ENCODE measurements around the gene PDE4C. TPM values are rescaled to one million over a fixed set of nuclear protein-coding genes. Genes with fewer than 3 reads are reported as not detected.

PDE4C gene
- total and polyA plus RNA-seq, 9 of the 15 experiments (the other 6 are each of a cell fraction or from before 2014, with no cell fraction given): 0.04 to 0.91 (median 0.20) TPM; not detected in 1

DNA sequence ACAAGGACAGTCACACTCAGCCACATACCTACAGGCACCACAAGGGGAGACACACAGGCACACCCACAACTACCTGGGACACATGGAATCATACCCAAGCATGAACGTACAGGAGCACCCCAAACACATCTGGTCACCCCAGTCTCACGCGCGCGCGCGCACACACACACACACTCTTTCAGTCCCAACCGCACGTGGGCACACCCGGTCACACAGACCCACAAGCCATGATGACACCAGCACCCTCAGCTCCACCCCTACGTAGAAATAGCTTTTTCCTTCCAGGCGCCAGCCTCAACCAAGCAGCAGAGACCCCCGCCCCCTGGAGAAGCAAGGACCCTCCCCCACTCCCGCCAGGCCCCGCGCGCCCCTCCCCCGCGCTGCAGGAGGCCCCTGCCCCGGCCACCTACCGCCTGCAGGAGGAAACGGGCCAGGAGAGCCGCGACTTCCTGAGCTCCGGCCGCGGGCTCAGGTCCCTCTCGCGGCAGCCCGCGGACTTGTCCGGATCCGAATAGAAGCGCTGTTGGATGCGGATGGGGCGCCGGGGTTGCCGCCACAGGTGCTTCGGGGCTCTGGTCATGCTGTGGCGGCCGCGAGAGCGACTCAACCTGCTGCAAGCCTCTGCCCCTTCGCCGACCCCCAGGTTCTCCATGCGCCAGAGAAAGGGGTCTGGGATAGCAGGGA lies 6.4 kb upstream of the PDE4C start (continued):
- TF ChIP-seq, protein P1, sequence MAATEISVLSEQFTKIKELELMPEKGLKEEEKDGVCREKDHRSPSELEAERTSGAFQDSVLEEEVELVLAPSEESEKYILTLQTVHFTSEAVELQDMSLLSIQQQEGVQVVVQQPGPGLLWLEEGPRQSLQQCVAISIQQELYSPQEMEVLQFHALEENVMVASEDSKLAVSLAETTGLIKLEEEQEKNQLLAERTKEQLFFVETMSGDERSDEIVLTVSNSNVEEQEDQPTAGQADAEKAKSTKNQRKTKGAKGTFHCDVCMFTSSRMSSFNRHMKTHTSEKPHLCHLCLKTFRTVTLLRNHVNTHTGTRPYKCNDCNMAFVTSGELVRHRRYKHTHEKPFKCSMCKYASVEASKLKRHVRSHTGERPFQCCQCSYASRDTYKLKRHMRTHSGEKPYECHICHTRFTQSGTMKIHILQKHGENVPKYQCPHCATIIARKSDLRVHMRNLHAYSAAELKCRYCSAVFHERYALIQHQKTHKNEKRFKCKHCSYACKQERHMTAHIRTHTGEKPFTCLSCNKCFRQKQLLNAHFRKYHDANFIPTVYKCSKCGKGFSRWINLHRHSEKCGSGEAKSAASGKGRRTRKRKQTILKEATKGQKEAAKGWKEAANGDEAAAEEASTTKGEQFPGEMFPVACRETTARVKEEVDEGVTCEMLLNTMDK (IDR thresholded peaks at IDR 0.05; ENCODE audit: borderline replicate concordance, insufficient read depth, low read depth, low read length, poor library complexity, severe bottlenecking): peak; percentile 60
- TF ChIP-seq ZNF282 (CRISPR knock-in tag; IDR thresholded peaks at IDR 0.05) (no peak), PURB (CRISPR knock-in tag; IDR thresholded peaks at IDR 0.05; ENCODE audit: low read depth) (no peak), POLR2AphosphoS2 (IDR thresholded peaks at IDR 0.05; ENCODE audit: low read length) (no peak), EP300 (IDR thresholded peaks at IDR 0.05; ENCODE audit: low read length) (no peak), MYNN (IDR thresholded peaks at IDR 0.05) (no peak), MYNN (CRISPR knock-in tag; IDR thresholded peaks at IDR 0.05) (no peak), HSF4 (CRISPR knock-in tag; IDR thresholded peaks at IDR 0.05; ENCODE audit: borderline replicate concordance) (no peak), ZNF212 (CRISPR knock-in tag; IDR thresholded peaks at IDR 0.05) (no peak), FUS (optimal IDR thresholded peaks at IDR 0.05; ENCODE audit: low read depth, low read length) (no peak), ELF2 (CRISPR knock-in tag; IDR thresholded peaks at IDR 0.05) (no peak), KDM2B (CRISPR knock-in tag; IDR thresholded peaks at IDR 0.05) (0 out of 2 replicates have a peak, but pooled peaks have one; percentile 16)
- TF ChIP-seq, protein P2, sequence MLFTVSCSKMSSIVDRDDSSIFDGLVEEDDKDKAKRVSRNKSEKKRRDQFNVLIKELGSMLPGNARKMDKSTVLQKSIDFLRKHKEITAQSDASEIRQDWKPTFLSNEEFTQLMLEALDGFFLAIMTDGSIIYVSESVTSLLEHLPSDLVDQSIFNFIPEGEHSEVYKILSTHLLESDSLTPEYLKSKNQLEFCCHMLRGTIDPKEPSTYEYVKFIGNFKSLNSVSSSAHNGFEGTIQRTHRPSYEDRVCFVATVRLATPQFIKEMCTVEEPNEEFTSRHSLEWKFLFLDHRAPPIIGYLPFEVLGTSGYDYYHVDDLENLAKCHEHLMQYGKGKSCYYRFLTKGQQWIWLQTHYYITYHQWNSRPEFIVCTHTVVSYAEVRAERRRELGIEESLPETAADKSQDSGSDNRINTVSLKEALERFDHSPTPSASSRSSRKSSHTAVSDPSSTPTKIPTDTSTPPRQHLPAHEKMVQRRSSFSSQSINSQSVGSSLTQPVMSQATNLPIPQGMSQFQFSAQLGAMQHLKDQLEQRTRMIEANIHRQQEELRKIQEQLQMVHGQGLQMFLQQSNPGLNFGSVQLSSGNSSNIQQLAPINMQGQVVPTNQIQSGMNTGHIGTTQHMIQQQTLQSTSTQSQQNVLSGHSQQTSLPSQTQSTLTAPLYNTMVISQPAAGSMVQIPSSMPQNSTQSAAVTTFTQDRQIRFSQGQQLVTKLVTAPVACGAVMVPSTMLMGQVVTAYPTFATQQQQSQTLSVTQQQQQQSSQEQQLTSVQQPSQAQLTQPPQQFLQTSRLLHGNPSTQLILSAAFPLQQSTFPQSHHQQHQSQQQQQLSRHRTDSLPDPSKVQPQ (CRISPR knock-in tag; IDR thresholded peaks at IDR 0.05; ENCODE audit: borderline replicate concordance): no peak
- TF ChIP-seq, protein P3, sequence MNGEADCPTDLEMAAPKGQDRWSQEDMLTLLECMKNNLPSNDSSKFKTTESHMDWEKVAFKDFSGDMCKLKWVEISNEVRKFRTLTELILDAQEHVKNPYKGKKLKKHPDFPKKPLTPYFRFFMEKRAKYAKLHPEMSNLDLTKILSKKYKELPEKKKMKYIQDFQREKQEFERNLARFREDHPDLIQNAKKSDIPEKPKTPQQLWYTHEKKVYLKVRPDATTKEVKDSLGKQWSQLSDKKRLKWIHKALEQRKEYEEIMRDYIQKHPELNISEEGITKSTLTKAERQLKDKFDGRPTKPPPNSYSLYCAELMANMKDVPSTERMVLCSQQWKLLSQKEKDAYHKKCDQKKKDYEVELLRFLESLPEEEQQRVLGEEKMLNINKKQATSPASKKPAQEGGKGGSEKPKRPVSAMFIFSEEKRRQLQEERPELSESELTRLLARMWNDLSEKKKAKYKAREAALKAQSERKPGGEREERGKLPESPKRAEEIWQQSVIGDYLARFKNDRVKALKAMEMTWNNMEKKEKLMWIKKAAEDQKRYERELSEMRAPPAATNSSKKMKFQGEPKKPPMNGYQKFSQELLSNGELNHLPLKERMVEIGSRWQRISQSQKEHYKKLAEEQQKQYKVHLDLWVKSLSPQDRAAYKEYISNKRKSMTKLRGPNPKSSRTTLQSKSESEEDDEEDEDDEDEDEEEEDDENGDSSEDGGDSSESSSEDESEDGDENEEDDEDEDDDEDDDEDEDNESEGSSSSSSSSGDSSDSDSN (IDR thresholded peaks at IDR 0.05; ENCODE audit: borderline replicate concordance in 1 of 2, low read depth in 2 of 2, low read length in 2 of 2): peak in 1 of 2 experiments; percentile 34; a peak in 1 of 4 replicates
- TF ChIP-seq, protein P4, sequence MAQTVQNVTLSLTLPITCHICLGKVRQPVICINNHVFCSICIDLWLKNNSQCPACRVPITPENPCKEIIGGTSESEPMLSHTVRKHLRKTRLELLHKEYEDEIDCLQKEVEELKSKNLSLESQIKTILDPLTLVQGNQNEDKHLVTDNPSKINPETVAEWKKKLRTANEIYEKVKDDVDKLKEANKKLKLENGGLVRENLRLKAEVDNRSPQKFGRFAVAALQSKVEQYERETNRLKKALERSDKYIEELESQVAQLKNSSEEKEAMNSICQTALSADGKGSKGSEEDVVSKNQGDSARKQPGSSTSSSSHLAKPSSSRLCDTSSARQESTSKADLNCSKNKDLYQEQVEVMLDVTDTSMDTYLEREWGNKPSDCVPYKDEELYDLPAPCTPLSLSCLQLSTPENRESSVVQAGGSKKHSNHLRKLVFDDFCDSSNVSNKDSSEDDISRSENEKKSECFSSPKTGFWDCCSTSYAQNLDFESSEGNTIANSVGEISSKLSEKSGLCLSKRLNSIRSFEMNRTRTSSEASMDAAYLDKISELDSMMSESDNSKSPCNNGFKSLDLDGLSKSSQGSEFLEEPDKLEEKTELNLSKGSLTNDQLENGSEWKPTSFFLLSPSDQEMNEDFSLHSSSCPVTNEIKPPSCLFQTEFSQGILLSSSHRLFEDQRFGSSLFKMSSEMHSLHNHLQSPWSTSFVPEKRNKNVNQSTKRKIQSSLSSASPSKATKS (CRISPR knock-in tag; IDR thresholded peaks at IDR 0.05): no peak
- TF ChIP-seq, protein P5, sequence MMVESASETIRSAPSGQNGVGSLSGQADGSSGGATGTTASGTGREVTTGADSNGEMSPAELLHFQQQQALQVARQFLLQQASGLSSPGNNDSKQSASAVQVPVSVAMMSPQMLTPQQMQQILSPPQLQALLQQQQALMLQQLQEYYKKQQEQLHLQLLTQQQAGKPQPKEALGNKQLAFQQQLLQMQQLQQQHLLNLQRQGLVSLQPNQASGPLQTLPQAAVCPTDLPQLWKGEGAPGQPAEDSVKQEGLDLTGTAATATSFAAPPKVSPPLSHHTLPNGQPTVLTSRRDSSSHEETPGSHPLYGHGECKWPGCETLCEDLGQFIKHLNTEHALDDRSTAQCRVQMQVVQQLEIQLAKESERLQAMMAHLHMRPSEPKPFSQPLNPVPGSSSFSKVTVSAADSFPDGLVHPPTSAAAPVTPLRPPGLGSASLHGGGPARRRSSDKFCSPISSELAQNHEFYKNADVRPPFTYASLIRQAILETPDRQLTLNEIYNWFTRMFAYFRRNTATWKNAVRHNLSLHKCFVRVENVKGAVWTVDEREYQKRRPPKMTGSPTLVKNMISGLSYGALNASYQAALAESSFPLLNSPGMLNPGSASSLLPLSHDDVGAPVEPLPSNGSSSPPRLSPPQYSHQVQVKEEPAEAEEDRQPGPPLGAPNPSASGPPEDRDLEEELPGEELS (CRISPR knock-in tag; IDR thresholded peaks at IDR 0.05; ENCODE audit: borderline replicate concordance): no peak
